Stomach (tissue), 4 donors: ENCODE data around the gene FIBP.

ENCODE experiments used
- POLR2A ChIP-seq, 4 donors: fragments of 450-650 bp; IDR thresholded peaks; one replicate each; pipeline ENCODE4 v1.6.1; 2016; ENCODE audit warnings: antibody characterized with exemption in 4 of 4, control low read depth in 2 of 4, mild to moderate bottlenecking in 1 of 4, moderate library complexity in 1 of 4
- POLR2AphosphoS5 ChIP-seq, 3 donors: sonication (generic); formaldehyde crosslinking; IDR thresholded peaks; one replicate each; pipeline ENCODE4 v1.6.1; 2016; ENCODE audit warnings: antibody characterized with exemption in 3 of 3
- TF ChIP-seq, protein P1 (sequence below), 7 experiments: fragments of 450-650 bp in 4 of 7; fragments of 200-600 bp in 3 of 7; sonication (generic) in 3 of 7; IDR thresholded peaks; one replicate each; pipeline ENCODE4 v1.5.1; 2016 to 2019; ENCODE audit warnings: antibody characterized with exemption in 7 of 7, control low read depth in 2 of 7, mild to moderate bottlenecking in 1 of 7

DNA sequence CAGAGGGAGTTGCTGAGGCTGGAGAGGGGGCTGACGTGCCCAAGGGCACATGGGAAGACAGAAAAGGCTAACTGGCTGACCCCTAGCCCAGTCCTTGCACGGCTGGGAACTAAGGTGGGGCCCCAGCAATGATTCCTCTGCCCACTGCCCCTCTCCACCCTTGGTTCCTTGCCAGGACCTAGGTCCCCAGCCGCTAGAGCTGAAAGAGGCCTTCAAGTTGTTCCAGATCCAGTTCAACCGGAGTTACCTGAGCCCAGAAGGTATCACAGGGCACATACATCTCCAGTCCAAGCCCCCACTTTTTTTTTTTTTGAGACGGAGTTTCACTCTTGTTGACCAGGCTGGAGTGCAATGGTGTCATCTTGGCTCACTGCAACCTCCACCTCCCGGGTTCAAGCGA is 8.2 kb downstream of the FIBP start:
- TF ChIP-seq POLR2AphosphoS5 (IDR thresholded peaks at IDR 0.05) = no peak
- TF ChIP-seq, protein P1, sequence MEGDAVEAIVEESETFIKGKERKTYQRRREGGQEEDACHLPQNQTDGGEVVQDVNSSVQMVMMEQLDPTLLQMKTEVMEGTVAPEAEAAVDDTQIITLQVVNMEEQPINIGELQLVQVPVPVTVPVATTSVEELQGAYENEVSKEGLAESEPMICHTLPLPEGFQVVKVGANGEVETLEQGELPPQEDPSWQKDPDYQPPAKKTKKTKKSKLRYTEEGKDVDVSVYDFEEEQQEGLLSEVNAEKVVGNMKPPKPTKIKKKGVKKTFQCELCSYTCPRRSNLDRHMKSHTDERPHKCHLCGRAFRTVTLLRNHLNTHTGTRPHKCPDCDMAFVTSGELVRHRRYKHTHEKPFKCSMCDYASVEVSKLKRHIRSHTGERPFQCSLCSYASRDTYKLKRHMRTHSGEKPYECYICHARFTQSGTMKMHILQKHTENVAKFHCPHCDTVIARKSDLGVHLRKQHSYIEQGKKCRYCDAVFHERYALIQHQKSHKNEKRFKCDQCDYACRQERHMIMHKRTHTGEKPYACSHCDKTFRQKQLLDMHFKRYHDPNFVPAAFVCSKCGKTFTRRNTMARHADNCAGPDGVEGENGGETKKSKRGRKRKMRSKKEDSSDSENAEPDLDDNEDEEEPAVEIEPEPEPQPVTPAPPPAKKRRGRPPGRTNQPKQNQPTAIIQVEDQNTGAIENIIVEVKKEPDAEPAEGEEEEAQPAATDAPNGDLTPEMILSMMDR (IDR thresholded peaks at IDR 0.05) = no peak
- no peak for TF ChIP-seq POLR2A (IDR thresholded peaks at IDR 0.05)
